IMR-90 (cell line): Measurements from ENCODE around the gene HOXB7. TPM values are rescaled to one million over a fixed set of nuclear protein-coding genes. Genes with fewer than 3 reads are reported as not detected.
A peak's percentile ranks its signal among the peaks of the same experiment; 100 is the strongest.

ENCODE experiments used
- ATAC-seq: fragments of 200-7000 bp; cut with Tn5 transposase; 2 replicates; pipeline ENCODE4 v1.9.1; 2020; ENCODE audit warnings: low read depth, mild to moderate bottlenecking, moderate library complexity
- BruUV-seq: library from RNA; stranded (reverse); fragments of 400-500 nt; replicated peaks from 2 replicates; lab custom pipeline; 2021; lab: Mats Ljungman, UMichigan
- CTCF ChIA-PET: fragments of 300-600 bp; formaldehyde crosslinking; extraction: SDS; loops from one replicate; lab custom pipeline; 2021; ENCODE audit warnings: antibody characterized with exemption; lab: Yijun Ruan, JAX
- POLR2A ChIA-PET: fragments of 300-600 bp; sonication (Branson Sonifier 250); formaldehyde crosslinking; loops from one replicate; lab custom pipeline; 2022; ENCODE audit warnings: antibody characterized with exemption; ENCODE audit not compliant: unreplicated experiment; lab: Charles Lee
- DNase-seq: peaks from one replicate; pipeline ENCODE4 v3.0.0; 2013
- H2AFZ ChIP-seq: replicated peaks from 2 replicates; pipeline ENCODE3; 2013; ENCODE audit warnings: low read length, mild to moderate bottlenecking; ENCODE audit not compliant: poor library complexity
- H2AK5ac ChIP-seq: 2 replicates; pipeline ENCODE4 v1.6.1; 2013; ENCODE audit warnings: low read depth, low read length, inconsistent platforms
- H2AK9ac ChIP-seq: replicated peaks from 2 replicates; pipeline ENCODE3; 2013; ENCODE audit warnings: mild to moderate bottlenecking, low read depth, low read length, moderate library complexity; ENCODE audit not compliant: poor library complexity
- H2BK120ac ChIP-seq: 2 replicates; pipeline ENCODE4 v1.6.1; 2013; ENCODE audit warnings: low read depth, low read length, inconsistent platforms
- H2BK15ac ChIP-seq: 3 replicates; pipeline ENCODE4 v1.6.1; 2013; ENCODE audit warnings: low read depth, low read length, inconsistent platforms
- H2BK20ac ChIP-seq: 2 replicates; pipeline ENCODE4 v1.6.1; 2013; ENCODE audit warnings: low read depth, mild to moderate bottlenecking, inconsistent platforms, low read length, moderate library complexity
- H2BK5ac ChIP-seq: 2 replicates; pipeline ENCODE4 v1.6.1; 2013; ENCODE audit warnings: mild to moderate bottlenecking, low read depth, low read length, inconsistent platforms; ENCODE audit not compliant: poor library complexity, severe bottlenecking
- H3K14ac ChIP-seq: replicated peaks from 2 replicates; pipeline ENCODE4 v1.6.1; 2013; ENCODE audit warnings: low read depth, low read length, inconsistent platforms
- H3K18ac ChIP-seq: 2 replicates; pipeline ENCODE4 v1.6.1; 2013; ENCODE audit warnings: low read depth, low read length, control low read depth
- H3K23ac ChIP-seq: 2 replicates; pipeline ENCODE4 v1.6.1; 2013; ENCODE audit warnings: low read depth, low read length, inconsistent platforms
- H3K27ac ChIP-seq: 2 replicates; pipeline ENCODE4 v1.5.1; 2013; ENCODE audit warnings: mild to moderate bottlenecking, control low read depth, low read length; ENCODE audit not compliant: insufficient read depth
- H3K27me3 ChIP-seq: 2 replicates; pipeline ENCODE4 v1.6.1; 2013; ENCODE audit warnings: low read length; ENCODE audit not compliant: control insufficient read depth, insufficient read depth
- H3K36me3 ChIP-seq: 2 replicates; pipeline ENCODE4 v1.6.1; 2013; ENCODE audit warnings: low read length, mixed read lengths; ENCODE audit not compliant: control insufficient read depth, insufficient read depth
- H3K4ac ChIP-seq: 2 replicates; pipeline ENCODE4 v1.6.1; 2013; ENCODE audit warnings: low read depth, low read length, inconsistent platforms
- H3K4me1 ChIP-seq: 2 replicates; pipeline ENCODE4 v1.6.1; 2013; ENCODE audit warnings: low read length, mixed read lengths; ENCODE audit not compliant: control insufficient read depth, insufficient read depth
- H3K4me2 ChIP-seq: 2 replicates; pipeline ENCODE4 v1.6.1; 2013; ENCODE audit warnings: low read depth, mild to moderate bottlenecking, control low read depth, low read length, moderate library complexity
- H3K4me3 ChIP-seq: 2 replicates; pipeline ENCODE4 v1.5.1; 2013; ENCODE audit warnings: low read depth, mild to moderate bottlenecking, control low read depth, low read length, moderate library complexity; ENCODE audit not compliant: insufficient read depth
- H3K56ac ChIP-seq: 2 replicates; pipeline ENCODE4 v1.6.1; 2013; ENCODE audit warnings: low read length, inconsistent platforms; ENCODE audit not compliant: insufficient read depth; ENCODE audit errors: extremely low read depth
- H3K79me1 ChIP-seq, 2 experiments: 2 replicates each; pipeline ENCODE4 v1.6.1; 2013; ENCODE audit warnings: low read length in 2 of 2, inconsistent platforms in 1 of 2, low read depth in 1 of 2
- H3K9ac ChIP-seq: 2 replicates; pipeline ENCODE4 v1.6.1; 2013; ENCODE audit warnings: low read depth, low read length, control low read depth
- H3K9me1 ChIP-seq: 2 replicates; pipeline ENCODE4 v1.6.1; 2013; ENCODE audit warnings: low read length, inconsistent platforms; ENCODE audit not compliant: insufficient read depth
- H3K9me3 ChIP-seq: 2 replicates; pipeline ENCODE4 v1.6.1; 2013; ENCODE audit warnings: low read length; ENCODE audit not compliant: control insufficient read depth, insufficient read depth
- H4K20me1 ChIP-seq: 2 replicates; pipeline ENCODE4 v1.6.1; 2013; ENCODE audit warnings: low read length, inconsistent platforms; ENCODE audit not compliant: insufficient read depth
- H4K5ac ChIP-seq: 2 replicates; pipeline ENCODE4 v1.6.1; 2013; ENCODE audit warnings: mild to moderate bottlenecking, low read depth, low read length, control low read depth
- H4K8ac ChIP-seq, 2 experiments: 2 replicates each; pipeline ENCODE4 v1.6.1; 2013; ENCODE audit warnings: low read depth in 2 of 2, low read length in 2 of 2, control low read depth in 1 of 2, inconsistent platforms in 1 of 2
- H4K91ac ChIP-seq: 2 replicates; pipeline ENCODE4 v1.6.1; 2013; ENCODE audit warnings: low read depth, low read length, inconsistent platforms; ENCODE audit not compliant: insufficient read depth
- BHLHE40 ChIP-seq: fragments of 150-350 bp; IDR thresholded peaks from 2 replicates; pipeline ENCODE4 v1.6.1; 2016; ENCODE audit warnings: mild to moderate bottlenecking, low read depth, low read length
- CEBPB ChIP-seq: IDR thresholded peaks from 2 replicates; pipeline ENCODE4 v1.6.1; 2012; ENCODE audit warnings: low read depth, low read length, improper control_type of control experiment
- CHD1 ChIP-seq: IDR thresholded peaks from 2 replicates; pipeline ENCODE4 v1.6.1; 2012; ENCODE audit warnings: low read depth, low read length, improper control_type of control experiment
- FOS ChIP-seq: fragments of 150-350 bp; IDR thresholded peaks from 2 replicates; pipeline ENCODE4 v1.6.1; 2016; ENCODE audit warnings: low read depth, low read length
- MAFK ChIP-seq: IDR thresholded peaks from 2 replicates; pipeline ENCODE4 v1.6.1; 2012; ENCODE audit warnings: low read depth, low read length, improper control_type of control experiment
- MAZ ChIP-seq: IDR thresholded peaks from 2 replicates; pipeline ENCODE4 v1.6.1; 2012; ENCODE audit warnings: low read depth, mild to moderate bottlenecking, low read length, improper control_type of control experiment, moderate library complexity, borderline replicate concordance
- MXI1 ChIP-seq: IDR thresholded peaks from 2 replicates; pipeline ENCODE4 v1.6.1; 2012; ENCODE audit warnings: low read depth, mild to moderate bottlenecking, low read length, moderate library complexity, borderline replicate concordance
- NFE2L2 ChIP-seq: fragments of 150-350 bp; IDR thresholded peaks from 2 replicates; pipeline ENCODE4 v1.6.1; 2016; ENCODE audit warnings: low read depth, mild to moderate bottlenecking, low read length
- POLR2A ChIP-seq: IDR thresholded peaks from 2 replicates; pipeline ENCODE4 v1.6.1; 2012; ENCODE audit warnings: mild to moderate bottlenecking, low read depth, low read length
- RAD21 ChIP-seq: IDR thresholded peaks from 2 replicates; pipeline ENCODE4 v1.6.1; 2012; ENCODE audit warnings: low read length, improper control_type of control experiment
- RCOR1 ChIP-seq: IDR thresholded peaks from 2 replicates; pipeline ENCODE4 v1.6.1; 2012; ENCODE audit warnings: mild to moderate bottlenecking, low read length, improper control_type of control experiment; ENCODE audit not compliant: insufficient replicate concordance
- RFX5 ChIP-seq: IDR thresholded peaks from 2 replicates; pipeline ENCODE4 v1.8.0; 2012; ENCODE audit warnings: low read depth, mild to moderate bottlenecking, low read length, moderate library complexity
- SMC3 ChIP-seq: fragments of 150-350 bp; IDR thresholded peaks from 2 replicates; pipeline ENCODE4 v1.6.1; 2016; ENCODE audit warnings: low read depth, mild to moderate bottlenecking, antibody characterized with exemption, low read length, moderate library complexity
- whole genome bisulfite sequencing, 2 experiments: methylation state at CpG; one replicate each; pipeline versions ENCODE4 v1.1.5 to v1.1.7; 2013; ENCODE audit warnings: missing lambda C conversion rate in 2 of 2; ENCODE audit not compliant: insufficient read length in 1 of 2; ENCODE audit errors: extremely low coverage in 2 of 2; 5-methylcytosine and 5-hydroxymethylcytosine counted together
- dilution Hi-C: fragments of 300-500 bp; cut with HindIII; formaldehyde crosslinking; loops from one replicate; pipeline ENCODE4 v1.14.3; 2018; ENCODE audit warnings: low sequenced_read_pairs; ENCODE audit not compliant: unreplicated experiment
- in situ Hi-C: fragments of 300-500 bp; cut with MboI; formaldehyde crosslinking; loops from 3 replicates; pipeline ENCODE4 v1.14.3; 2019; ENCODE audit warnings: low sequenced_read_pairs, inconsistent platforms, mixed read lengths
- intact Hi-C: fragments of 100-400 bp; cut with micrococcal nuclease; formaldehyde crosslinking; loops from 2 replicates; pipeline ENCODE4 v1.10.0; 2022
- polyA plus RNA-seq, 3 experiments: library from polyadenylated mRNA; depleted of rRNA; stranded (reverse); fragments of >200 nt; gene quantifications; 2 replicates each; pipeline ENCODE4 v1.2.3, GENCODE V29; 2012; ENCODE audit warnings: low replicate concordance in 1 of 3
- total RNA-seq: library from RNA; depleted of rRNA; stranded (reverse); fragments of >200 nt; gene quantifications from 2 replicates; pipeline ENCODE4 v1.2.3, GENCODE V29; 2012
- TF ChIP-seq, protein P1 (sequence below): fragments of 150-350 bp; IDR thresholded peaks from 2 replicates; pipeline ENCODE4 v1.6.1; 2016; ENCODE audit warnings: low read depth, mild to moderate bottlenecking, low read length, moderate library complexity, borderline replicate concordance
- TF ChIP-seq, protein P2 (sequence below): conservative IDR thresholded peaks from 2 replicates; pipeline ENCODE4 v1.5.1; 2012; ENCODE audit warnings: mild to moderate bottlenecking, low read depth, low read length, improper control_type of control experiment
- TF ChIP-seq, protein P3 (sequence below): fragments of 150-350 bp; IDR thresholded peaks from 2 replicates; pipeline ENCODE4 v1.6.1; 2017; ENCODE audit warnings: mild to moderate bottlenecking, antibody characterized with exemption, low read length, low read depth

HOXB7 gene
- total and polyA plus RNA-seq, 2 of the 4 experiments (the other 2 are of a cell fraction) = 1.8 to 6.7 TPM

DNA sequence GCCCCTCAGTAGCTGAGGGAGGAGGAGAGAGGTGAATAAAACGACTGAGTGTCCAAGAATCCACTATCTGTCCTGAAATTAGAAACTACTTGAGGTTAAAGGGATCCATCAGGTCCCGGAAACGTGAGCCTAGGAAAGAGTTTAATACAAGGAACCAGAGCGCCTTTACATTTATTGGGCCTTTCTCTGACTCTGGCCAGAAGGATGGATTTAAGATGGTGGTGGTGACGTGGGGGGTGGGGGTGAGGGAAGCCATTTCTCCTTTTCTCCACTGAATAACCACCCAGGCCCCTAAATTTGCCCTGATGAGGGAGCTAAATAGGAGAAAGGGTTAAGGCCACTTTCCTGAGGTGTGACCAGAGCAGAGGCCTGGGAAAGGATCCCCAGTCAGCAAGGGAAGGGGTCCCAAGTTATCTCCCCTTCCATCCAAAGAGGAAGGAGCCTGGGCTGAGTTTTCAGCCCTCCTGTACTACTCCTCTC lies 16.3 kb upstream of the HOXB7 start:
- in situ Hi-C loops = loop anchor here (10.0 kb wide), 1 partner anchor 462 kb away; no protein-coding TSS in a partner anchor
- WGBS, 2 experiments = no CpG with 5 or more reads among the region's 5 CpGs

More for the DNA sequence above, 16.3 kb upstream of the HOXB7 start:
- DNase-seq = no peak
- H4K91ac ChIP-seq = no peak overlapping the region
- peaks cover 34% of the 10 kb centered on the region for H3K9me3 ChIP-seq
- intact Hi-C loops (no loop called here), dilution Hi-C loops (no loop called here)
- no peaks in the 10 kb centered on the region for H3K36me3 ChIP-seq
- H3K56ac ChIP-seq = no peak overlapping the region
- H3K23ac ChIP-seq = 0 out of 2 replicates have a peak overlapping the region, but pooled peaks have one; percentile 24
- no peak overlapping the region for H3K18ac ChIP-seq
- no peak overlapping the region for H2BK120ac ChIP-seq
- no peak overlapping the region for H4K8ac ChIP-seq
- no peaks in the 10 kb centered on the region; the same call in 1 of the 2 replicates for H3K4me1 ChIP-seq
- H3K4me2 ChIP-seq = no peak overlapping the region
- no peak overlapping the region for H3K9ac ChIP-seq
- H2AK9ac ChIP-seq = no peak overlapping the region
- no peak overlapping the region for H3K27ac ChIP-seq
- no peak overlapping the region for H3K4ac ChIP-seq
- H4K20me1 ChIP-seq = peaks cover 12% of the 10 kb centered on the region; the same call in 1 of the 2 replicates
- H2BK20ac ChIP-seq = no peak overlapping the region
- no peak overlapping the region for H3K14ac ChIP-seq
- H3K27me3 ChIP-seq = peaks cover 98% of the 10 kb centered on the region
- BruUV-seq = no TSS peak
- no peak overlapping the region for H2BK5ac ChIP-seq
- no peak overlapping the region for H3K4me3 ChIP-seq
- H2AFZ ChIP-seq = no peak overlapping the region
- H2AK5ac ChIP-seq = no peak overlapping the region
- no peak overlapping the region for H4K5ac ChIP-seq
- no peaks in the 10 kb centered on the region for H3K79me1 ChIP-seq
- H3K9me1 ChIP-seq = no peaks in the 10 kb centered on the region; the same call in 1 of the 2 replicates
- H2BK15ac ChIP-seq = no peak overlapping the region
- ChIA-PET CTCF (interaction anchor here (1.3 kb wide), 1 partner anchor 9 kb away, joined by 4 read pairs; no protein-coding TSS in a partner anchor), POLR2A (no interaction called here)
- no peak for TF ChIP-seq MAZ
- TF ChIP-seq MAFK = no peak
- TF ChIP-seq FOS = no peak
- no peak for TF ChIP-seq RFX5
- no peak for TF ChIP-seq BHLHE40
- TF ChIP-seq, protein P1, sequence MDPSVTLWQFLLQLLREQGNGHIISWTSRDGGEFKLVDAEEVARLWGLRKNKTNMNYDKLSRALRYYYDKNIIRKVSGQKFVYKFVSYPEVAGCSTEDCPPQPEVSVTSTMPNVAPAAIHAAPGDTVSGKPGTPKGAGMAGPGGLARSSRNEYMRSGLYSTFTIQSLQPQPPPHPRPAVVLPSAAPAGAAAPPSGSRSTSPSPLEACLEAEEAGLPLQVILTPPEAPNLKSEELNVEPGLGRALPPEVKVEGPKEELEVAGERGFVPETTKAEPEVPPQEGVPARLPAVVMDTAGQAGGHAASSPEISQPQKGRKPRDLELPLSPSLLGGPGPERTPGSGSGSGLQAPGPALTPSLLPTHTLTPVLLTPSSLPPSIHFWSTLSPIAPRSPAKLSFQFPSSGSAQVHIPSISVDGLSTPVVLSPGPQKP = no peak
- no peak for TF ChIP-seq CEBPB
- no peak for TF ChIP-seq CHD1
- TF ChIP-seq, protein P2, sequence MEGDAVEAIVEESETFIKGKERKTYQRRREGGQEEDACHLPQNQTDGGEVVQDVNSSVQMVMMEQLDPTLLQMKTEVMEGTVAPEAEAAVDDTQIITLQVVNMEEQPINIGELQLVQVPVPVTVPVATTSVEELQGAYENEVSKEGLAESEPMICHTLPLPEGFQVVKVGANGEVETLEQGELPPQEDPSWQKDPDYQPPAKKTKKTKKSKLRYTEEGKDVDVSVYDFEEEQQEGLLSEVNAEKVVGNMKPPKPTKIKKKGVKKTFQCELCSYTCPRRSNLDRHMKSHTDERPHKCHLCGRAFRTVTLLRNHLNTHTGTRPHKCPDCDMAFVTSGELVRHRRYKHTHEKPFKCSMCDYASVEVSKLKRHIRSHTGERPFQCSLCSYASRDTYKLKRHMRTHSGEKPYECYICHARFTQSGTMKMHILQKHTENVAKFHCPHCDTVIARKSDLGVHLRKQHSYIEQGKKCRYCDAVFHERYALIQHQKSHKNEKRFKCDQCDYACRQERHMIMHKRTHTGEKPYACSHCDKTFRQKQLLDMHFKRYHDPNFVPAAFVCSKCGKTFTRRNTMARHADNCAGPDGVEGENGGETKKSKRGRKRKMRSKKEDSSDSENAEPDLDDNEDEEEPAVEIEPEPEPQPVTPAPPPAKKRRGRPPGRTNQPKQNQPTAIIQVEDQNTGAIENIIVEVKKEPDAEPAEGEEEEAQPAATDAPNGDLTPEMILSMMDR = no peak
- TF ChIP-seq, protein P3, sequence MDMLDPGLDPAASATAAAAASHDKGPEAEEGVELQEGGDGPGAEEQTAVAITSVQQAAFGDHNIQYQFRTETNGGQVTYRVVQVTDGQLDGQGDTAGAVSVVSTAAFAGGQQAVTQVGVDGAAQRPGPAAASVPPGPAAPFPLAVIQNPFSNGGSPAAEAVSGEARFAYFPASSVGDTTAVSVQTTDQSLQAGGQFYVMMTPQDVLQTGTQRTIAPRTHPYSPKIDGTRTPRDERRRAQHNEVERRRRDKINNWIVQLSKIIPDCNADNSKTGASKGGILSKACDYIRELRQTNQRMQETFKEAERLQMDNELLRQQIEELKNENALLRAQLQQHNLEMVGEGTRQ = no peak
- TF ChIP-seq SMC3 = no peak
- TF ChIP-seq POLR2A = no peak
- TF ChIP-seq RCOR1 = no peak
- TF ChIP-seq NFE2L2 = no peak
- no peak for TF ChIP-seq MXI1
- no peak for TF ChIP-seq RAD21
- no peak for ATAC-seq
